DMS79 treated with DMSO at 0.1 percent for 48 hours (cell line): Measurements from ENCODE around the gene SAA2.
A peak's percentile ranks its signal among the peaks of the same experiment; 100 is the strongest.
"Not testable (repeated sequence)": the region's sequence is repeated elsewhere in the genome, so short reads cannot be mapped to it uniquely, and the experiment has no call there.

Experiments used
- DNase-seq: peaks from one replicate; lab custom pipeline; 2025; lab: John Stamatoyannopoulos, UW

SAA2 gene

GRCh38 chr11:18247191-18247581 is 1.3 kb downstream of the SAA2 start:
- DNase-seq: not testable (repeated sequence)

DNA sequence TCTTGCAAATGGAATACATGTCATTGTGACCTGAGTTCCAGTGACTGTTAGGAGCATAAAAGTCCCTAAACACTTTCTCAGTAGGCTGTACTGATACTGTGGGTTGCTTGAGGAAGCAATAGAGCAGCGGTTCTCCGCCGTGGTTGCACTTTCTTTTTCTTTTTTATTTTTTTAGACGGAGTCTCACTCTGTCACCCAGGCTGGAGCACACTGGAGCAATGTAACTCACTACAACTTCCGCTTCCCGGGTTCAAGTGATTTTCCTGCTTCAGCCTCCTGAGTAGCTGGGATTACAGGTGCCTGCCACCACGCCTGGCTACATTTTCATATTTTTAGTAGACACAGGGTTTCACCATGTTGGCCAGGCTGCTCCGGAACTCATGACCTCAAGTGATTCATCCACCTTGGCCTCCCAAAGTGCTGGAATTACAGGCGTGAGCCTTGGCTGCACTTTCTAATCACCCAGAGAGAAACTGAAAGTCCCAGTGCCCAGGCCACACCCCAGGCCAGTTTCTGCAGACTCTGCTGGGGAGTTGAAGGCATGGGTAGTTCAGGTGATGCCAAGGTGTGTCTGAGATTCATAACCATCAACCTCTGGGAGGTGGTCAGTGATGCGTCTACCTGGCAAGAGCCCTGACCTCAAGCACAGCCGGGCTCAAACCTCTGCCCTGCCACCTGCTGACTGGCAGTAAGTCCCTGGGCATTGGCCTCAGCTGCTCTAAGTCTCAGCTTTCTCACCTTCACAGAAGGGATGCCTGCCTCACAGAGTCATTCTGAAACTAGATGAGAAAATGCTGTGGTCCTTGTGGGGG is 1.9 kb downstream of the SAA2 start:
- DNase-seq: not testable (repeated sequence)

DNA sequence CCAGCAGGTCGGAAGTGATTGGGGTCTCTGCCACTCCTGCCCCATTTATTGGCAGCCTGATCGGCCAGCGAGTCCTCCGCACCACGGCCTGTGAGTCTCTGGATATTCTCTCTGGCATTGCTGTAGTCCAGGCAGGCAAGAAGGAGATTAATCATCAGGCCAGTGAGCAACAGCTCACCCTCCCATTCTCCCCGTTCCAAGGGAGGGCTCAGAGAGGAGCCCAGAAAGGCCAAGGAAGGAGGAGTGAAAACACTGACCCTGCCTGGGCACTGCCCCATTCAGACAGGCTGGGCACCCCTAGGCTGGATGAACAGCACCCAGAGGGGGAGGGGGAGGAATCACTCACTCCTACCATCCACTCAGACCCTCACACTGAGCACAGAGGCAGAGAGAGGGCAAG is 3.1 kb downstream of the SAA2 start:
- no peak for DNase-seq

- DNase-seq: peak; percentile 52
These were observed 4.6 kb downstream of the SAA2 start for GRCh38 chr11:18243783-18244362.

DNA sequence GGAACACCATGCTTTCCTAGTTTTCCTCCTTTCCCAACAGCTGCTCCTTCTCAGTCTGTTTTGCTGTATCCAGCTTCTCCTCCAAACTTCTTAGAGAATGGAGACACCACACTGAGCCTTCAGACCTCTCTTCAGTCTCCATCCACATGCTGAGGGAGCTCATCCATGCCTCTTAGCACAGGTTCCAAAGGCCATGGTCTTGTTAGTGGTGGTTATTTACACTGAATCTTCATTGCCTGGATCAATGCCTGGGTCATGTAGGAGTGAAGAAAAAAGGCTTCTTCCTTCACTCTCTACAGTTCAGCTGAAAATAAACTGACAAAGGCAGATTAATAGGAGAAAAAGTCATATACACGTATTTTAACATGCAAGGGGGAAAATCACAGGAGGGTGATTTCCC is 8.8 kb downstream of the SAA2 start:
- DNase-seq: no peak

DNA sequence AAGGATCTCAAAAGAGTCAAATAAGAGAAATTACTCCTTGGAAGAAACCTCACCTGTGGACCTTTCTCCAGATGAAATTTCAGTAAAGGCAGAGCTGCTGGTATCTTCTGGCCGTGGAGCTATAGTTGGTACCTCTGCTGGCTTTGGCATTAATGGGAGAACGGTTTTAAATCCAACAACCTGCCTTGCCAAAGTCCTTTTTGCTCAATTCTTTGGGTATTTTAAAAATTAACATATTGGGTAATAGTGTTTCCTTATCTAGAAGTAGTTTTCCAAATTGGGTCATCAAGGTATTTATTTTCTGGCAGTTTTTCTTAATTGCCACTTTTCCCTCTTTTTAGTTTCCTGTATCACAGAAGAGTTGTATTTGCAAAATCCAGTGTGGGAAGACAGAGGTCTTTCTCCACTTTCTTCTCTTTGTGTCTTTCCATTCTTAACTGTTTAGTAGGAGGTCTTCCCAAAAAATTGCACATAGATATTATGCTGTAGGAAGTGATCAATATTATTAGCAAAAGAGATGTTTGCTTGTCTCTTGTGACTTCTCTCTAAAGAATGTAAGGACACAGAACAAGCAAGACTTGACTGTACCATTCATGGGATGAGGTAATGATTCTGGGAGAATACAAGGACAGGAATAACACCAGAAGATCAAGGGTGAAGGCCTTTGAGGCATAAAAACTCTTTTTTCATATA is 11.7 kb downstream of the SAA2 start, which contains the start of gene SAA4:
SAA4 (minus strand) TSS at position 139 of the 693 bp plus-strand sequence. CDS start 876 bp downstream, outside the sequence.
- DNase-seq: no peak

- DNase-seq: no peak
These were observed 12.8 kb downstream of the SAA2 start for GRCh38 chr11:18235394-18236334.

DNA sequence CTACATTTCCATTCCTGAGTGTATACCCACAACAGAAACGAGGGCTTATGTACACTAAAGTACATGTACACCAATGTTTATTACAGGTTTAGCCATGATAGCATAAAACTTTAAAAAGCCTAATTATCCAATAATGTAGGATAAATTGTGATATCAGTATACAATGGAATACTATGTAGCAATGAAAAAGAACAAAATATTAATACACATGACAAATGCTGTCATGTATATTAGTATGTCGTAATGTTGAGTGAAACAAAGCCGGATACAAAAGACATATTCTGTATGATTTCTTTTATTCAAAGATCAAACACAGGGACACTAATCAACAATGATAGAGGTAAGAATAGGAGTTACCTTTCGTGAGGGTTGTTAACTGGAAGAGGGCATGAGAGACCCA is 14.6 kb downstream of the SAA2 start:
- DNase-seq: no peak

DNA sequence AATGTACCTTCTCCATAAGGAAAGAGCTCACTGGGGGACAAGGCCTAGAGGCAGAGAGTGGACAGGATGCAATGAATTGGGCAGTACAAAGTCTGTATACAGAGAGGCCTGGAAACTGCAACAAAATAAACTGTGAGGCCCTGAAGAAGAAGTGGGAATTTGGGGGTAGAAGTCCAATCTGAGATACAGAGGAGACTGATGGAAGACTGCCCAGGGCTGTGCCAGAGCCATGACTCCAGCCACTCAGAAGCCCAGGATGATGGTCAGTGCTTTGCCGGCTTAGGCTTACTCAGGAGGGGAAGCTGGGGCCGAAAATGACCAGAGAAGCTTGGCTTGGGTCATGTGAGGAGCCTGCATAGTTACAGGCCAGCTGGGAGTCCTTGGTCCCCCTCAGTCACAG is 17.6 kb downstream of the SAA2 start:
- no peak for DNase-seq

GRCh38 chr11:18229501-18229900 is 19.0 kb downstream of the SAA2 start:
- no peak for DNase-seq

GRCh38 chr11:18225913-18226312 is 22.6 kb downstream of the SAA2 start:
- DNase-seq: no peak

GRCh38 chr11:18223591-18224387 is 24.7 kb downstream of the SAA2 start:
- DNase-seq: no peak

- DNase-seq: no peak
These were observed 25.6 kb downstream of the SAA2 start for GRCh38 chr11:18222814-18223421.

DNA sequence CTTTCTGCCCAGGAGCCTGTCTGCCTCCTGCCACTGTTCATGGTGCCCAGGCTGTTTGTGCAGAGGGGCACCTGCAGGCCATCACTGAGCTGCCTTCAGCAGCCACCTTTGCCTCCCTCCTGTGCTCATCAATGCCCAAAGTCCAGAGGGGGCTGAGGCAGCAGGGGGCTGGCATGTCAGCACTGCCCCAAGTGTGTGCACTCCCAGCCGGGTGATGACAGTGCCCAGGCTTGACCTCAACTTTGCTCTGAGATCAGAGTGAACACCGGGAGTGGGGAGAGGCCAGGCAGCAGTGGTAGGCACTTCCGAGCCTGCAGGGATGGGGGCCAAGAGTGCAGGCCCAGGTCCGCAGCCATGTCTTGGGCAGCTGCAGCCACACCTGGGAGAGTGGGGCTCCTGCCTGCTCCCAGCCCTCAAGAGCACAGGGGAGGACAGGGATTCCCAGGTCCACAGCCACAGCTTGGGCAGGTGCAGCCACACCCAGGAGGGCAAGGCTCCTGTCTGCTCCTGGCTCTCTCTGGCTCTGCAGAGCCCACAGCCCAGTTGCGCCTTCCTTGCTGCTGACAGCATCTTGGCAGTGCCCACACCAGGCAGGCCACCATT is 27.1 kb downstream of the SAA2 start:
- no peak for DNase-seq

DNA sequence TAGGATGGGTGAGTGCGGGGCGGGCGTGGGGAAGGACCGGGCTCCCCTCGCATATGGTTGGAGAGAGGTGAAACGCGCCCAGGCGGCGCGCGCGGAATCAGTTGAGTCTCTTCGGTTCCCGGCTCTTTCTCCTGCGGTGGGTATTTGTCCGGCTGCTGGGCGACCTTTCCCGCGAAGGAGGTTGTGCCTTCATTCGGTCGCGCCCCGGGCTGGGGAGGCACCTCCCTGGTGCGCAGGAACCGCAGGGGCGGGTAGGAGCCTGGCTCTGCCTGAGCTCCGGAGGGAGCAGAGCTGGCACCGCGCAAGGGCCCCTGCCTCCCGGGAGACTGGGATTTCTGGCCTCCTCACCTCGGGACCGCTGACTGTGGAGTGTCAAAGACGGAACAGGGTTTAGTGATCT is 39.4 kb downstream of the SAA2 start:
- DNase-seq: no peak

DNA sequence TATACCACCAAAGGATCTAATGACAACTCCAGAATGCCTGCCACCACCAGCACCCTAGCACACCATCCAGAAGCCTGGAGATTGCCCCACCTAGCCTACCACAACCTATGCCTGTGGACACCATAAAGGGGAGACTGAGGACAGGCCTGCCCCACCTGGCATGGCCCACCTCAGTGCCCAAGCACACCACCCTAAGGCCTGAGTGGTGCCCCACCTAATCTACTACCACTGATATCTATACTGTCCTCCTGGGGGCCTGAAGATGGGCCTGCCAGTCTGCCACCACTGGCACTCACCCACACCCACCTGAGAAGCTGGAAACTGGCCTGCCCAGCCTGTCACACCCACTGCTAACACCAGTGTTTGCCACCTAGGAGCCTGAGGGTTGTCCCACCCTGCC is 43.7 kb downstream of the SAA2 start:
- no peak for DNase-seq

GRCh38 chr11:18204220-18204619 is 44.2 kb downstream of the SAA2 start:
- DNase-seq: no peak

GRCh38 chr11:18203723-18204122 is 44.7 kb downstream of the SAA2 start:
- DNase-seq: no peak

DNA sequence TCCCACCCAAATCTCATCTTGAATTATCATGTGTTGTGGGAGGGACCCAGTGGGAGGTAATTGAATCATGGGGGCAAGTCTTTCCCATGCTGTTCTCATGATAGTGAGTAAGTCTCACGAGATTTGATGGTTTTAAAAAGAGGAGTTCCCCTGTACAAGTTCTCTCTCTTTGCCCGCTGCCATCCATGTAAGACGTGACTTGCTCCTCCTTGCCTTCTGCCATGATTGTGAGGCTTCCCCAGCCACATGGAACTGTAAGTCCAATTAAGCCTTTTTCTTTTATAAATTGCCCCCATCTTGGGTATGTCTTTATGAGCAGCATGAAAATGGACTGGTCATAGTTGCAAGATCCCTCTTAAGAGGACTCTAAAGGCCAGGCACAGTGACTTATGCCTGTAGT is 50.7 kb downstream of the SAA2 start:
- DNase-seq: not testable (repeated sequence)

GRCh38 chr11:18196532-18196931 is 51.9 kb downstream of the SAA2 start:
- DNase-seq: no peak
